GM18498 (cell line): Measurements from ENCODE around the gene PTPN12.
"Not testable (repeated sequence)": the region's sequence is repeated elsewhere in the genome, so short reads cannot be mapped to it uniquely, and the experiment has no call there.

Experiments used
- ATAC-seq: cut with Tn5 transposase; IDR thresholded peaks from one replicate; pipeline ENCODE4 v1.9.1; 2021; ENCODE audit warnings: mild to moderate bottlenecking, moderate library complexity; ENCODE audit not compliant: unreplicated experiment

Gene PTPN12

DNA sequence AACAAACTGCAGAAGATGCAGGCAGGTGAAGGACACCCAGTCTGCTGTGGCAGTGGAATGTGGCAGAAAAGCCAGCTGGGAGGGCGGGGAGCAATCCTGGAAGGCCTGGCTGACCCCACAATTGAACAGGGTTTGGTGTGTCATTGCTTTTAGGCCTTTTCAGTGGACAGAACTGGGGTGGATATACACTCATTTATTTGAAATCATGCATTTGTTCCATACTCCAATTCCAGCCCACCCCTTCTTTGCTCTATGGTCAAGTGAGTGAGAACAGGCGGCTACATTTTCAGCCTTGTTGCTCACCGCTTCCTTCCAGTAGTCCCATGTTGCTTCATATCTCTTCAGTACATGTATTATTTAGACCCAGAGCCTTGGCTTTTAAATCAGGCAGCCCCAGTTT lies 39.8 kb downstream of the PTPN12 start:
- no peak for ATAC-seq

DNA sequence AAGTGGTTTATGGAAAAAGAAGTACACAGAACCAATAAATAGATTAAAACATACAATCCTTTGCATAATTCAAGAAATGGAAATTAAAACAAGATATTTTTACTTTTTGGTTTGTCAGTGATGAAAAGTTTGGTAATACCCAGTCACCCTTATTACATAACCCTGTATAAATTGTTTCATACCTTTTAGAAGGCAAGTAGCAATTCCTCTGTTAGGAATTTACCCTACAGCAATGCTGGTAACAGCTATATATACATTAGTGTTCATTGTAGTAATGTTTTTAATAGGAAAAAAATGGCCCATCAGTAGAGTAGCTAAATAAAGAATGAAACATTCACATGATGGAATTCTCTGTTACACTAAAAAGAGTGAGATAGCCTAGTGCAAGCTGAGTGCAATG lies 42.7 kb downstream of the PTPN12 start:
- ATAC-seq, result no peak

DNA sequence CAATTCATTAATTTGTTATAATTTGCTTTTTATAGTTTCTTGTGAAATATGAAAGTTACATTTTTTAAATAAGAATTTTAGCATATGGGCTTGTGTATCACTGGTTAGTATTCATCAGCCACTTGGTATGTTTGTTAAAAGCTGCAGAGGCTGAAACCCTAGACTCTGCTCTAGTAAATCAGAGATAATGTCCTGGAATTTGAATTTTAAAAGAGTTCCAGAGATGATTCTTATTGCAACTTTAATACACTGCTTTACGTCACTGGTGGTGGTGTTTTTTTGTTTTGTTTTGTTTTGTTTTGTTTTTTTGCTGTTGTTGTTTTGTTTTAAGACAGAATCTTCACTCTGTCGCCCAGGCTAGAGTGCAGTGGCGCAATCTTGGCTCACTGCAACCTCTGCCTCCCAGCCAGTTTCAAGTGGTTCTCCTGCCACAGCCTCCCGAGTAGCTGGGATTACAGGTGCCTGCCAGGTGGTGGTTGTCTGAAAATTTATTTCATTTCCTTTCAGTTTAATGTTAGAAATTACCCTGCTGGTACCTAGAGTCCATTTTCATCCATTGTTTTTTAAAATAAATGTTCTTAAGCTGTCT lies 43.8 kb downstream of the PTPN12 start:
- no peak for ATAC-seq

DNA sequence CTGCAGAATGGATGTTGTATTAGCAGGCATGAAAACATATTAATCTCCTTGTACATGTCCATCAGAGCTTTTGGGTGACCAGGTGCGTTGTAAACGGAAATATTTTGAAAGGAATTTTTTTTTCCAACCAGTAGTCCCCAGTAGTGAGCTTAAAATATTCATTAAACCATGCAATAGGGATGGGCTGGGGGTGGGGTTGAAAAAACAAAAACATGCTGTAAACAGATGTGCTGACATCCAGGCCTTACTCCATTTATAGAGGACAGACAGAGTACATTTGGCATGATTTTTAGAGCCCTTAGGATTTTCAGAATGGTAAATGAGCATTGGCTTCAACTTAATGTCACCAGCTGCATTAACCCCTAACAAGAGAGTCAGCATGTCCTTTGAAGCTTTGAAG lies 50.2 kb downstream of the PTPN12 start:
- ATAC-seq, result no peak

DNA sequence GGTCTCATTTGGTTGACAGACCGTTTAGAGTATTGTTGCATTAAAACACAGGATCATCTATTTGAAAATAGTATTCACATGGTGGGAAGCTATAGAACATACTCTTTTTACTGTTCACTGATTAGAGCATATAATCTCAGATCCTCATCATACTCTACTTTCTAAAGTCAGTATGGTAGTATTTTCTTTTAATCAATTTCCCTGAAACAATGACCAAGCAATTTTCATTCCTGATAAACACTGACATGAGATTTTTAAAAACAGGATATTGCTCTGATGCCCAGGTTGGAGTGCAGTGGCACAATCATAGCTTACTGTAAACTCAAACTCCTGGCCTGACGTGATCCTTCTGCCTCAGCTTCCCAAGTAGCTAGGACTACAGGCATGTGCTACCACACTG lies 63.9 kb downstream of the PTPN12 start:
- no peak for ATAC-seq

DNA sequence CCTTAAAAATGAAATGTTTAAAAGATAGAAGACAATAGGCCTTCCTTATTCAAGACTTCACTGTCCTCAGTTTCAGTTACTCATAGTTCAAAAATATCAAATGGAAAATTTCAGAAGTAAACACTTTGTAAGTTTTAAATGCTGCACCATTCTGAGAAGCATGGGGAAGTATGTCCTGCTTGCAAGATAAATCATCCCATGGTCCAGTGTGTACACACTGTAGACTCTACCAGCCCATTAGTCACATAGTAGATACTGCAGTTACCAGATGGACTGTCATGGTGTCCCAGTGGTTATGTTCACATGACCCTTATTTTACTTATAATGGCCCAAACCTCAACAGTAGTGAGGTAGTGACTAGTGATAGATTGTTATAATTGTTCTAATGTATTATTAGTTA lies 69.5 kb downstream of the PTPN12 start:
- ATAC-seq, result no peak

DNA sequence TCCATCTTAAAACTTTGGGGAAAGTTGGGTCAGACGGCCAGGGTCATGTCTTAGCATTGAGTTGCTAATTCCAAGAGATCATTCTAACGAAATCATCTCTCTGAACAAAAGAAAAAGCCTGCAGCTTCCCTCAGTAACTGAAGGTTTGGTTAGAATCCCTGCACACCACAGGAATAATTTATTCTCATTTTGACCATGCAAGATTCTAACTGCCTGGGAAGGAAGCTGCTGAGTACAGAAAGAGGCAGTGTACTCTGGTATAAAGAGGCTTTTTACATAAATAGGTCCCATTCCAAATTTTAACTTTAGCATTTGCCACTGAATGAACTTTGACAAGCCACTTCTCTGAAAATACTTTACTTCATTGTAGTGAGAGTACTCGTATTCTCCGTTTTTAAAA lies 82.2 kb downstream of the PTPN12 start:
- ATAC-seq, result no peak

DNA sequence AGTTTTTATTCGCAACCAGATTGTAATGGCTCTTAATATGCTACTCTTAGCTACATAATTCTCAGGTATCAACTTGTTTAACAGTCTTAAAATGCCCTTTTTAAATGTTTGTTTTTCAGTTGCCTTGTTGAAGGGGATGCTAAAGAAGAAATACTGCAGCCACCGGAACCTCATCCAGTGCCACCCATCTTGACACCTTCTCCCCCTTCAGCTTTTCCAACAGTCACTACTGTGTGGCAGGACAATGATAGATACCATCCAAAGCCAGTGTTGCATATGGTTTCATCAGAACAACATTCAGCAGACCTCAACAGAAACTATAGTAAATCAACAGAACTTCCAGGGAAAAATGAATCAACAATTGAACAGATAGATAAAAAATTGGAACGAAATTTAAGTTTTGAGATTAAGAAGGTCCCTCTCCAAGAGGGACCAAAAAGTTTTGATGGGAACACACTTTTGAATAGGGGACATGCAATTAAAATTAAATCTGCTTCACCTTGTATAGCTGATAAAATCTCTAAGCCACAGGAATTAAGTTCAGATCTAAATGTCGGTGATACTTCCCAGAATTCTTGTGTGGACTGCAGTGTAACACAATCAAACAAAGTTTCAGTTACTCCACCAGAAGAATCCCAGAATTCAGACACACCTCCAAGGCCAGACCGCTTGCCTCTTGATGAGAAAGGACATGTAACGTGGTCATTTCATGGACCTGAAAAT lies 89.7 kb downstream of the PTPN12 start:
- no peak for ATAC-seq

DNA sequence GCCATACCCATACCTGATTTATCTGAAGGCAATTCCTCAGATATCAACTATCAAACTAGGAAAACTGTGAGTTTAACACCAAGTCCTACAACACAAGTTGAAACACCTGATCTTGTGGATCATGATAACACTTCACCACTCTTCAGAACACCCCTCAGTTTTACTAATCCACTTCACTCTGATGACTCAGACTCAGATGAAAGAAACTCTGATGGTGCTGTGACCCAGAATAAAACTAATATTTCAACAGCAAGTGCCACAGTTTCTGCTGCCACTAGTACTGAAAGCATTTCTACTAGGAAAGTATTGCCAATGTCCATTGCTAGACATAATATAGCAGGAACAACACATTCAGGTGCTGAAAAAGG lies 90.2 kb downstream of the PTPN12 start:
- no peak for ATAC-seq

DNA sequence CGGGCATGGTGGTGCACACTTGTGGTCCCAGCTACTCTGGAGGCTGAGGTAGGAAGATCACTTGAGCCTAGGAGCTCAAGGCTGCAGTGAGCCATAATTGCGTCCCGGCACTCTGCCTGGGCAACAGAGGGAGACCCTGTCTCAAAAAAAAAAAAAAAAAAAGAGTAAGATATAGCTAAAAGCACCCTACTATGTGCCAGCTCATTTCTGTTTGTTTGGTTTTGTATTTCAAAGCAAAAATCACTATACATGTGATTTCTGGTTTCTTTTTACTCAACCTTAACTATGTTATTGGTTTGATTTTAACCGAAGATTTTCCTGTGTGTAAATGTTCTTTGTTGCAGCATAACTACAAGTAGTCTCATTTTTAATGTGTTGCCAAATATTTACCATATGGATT lies 92.7 kb downstream of the PTPN12 start:
- no peak for ATAC-seq

DNA sequence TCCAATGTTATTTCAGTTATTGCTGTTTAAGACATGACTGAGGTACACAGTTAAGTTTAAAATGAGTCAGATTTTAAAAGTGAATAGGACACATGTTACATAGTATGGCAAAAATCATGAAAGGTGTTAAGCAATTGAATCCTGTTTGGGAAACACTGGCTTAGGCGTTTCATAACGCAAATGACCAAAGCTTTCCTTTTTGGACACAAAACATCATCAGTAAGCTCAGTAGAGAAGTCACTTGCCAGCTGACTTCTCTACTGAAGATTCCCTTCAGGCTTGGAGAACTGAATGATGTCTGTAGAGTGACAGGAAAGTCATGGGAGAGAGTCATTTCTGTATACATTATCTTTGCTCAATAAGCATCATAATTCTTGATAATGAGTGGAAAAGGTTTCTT lies 94.7 kb downstream of the PTPN12 start:
- no peak for ATAC-seq

DNA sequence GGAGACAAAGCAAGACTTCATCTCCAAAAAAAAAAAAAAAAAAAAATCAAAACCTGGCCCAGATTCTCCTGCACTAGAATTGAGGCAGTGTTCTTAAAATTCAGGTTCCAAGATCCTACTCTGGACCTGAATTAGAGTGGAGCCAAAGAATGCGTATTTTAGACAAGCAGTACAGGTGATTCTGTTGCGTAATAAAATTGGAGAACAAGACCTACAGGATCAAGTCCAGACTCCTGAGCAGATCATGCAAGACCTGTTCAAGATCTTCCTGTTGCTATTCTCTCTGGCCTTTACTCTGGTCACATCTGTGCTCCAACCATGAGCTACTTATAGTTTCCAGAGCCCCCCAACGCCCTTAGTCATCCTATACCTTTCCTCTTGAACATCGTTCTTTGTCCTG lies 107.7 kb downstream of the PTPN12 start:
- no peak for ATAC-seq

DNA sequence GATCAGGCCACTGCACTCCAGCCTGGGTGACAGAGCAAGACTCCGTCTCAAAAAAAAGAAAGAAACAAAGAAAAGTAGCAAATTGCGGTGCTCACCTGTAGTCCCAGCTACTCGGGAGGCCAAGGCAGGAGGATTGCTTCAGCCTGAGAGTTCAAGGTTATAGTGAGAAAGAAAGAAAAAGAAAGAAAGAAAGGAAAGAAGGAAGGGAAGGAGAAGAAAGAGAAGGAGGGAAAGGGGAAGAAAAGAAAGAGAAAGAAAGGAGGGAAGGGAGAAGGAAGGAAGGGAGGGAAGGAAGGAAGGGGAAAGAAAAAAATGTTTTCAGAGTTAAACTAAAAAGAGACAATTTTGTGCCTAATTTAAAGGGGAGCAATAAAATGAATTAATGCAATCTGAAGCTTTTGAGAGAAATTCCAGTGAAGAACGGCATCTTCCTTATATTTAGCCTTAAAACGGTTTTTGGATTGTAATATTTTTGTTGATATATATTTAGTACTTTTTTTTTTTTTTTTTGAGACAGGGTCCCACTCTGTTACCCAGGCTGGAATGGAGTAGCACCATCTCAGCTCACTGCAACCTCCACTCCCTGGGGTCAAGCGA lies 111.7 kb downstream of the PTPN12 start:
- ATAC-seq, result no peak

DNA sequence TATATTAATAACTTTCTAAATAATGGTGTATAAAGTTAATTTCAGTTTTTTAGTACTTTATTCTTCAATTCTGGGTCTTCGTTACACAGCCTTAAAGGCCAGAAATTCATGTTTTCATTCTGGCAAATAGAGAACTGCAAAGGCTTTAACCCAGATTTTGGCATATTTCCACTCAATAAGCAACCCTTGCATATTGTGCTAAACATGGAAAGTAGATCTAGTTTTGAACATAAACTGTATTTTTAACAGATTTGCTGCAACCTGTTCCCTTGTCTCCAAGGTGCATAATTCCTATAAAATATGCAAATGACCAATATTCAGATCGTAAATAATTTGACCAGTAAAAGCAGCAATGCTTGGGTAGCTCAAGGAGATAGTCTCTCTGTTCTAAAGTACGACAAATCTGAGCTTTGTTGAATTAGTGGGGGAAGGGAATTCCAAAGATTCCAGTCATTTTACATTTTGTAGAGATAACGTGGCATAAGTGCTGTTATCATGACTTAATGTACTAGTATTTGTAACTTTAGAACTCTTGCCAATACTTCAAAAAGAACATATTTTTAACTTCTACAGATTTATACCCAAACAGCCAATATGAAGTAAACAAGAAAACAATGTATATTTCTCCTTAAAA lies 112.7 kb downstream of the PTPN12 start:
- ATAC-seq, result no peak

DNA sequence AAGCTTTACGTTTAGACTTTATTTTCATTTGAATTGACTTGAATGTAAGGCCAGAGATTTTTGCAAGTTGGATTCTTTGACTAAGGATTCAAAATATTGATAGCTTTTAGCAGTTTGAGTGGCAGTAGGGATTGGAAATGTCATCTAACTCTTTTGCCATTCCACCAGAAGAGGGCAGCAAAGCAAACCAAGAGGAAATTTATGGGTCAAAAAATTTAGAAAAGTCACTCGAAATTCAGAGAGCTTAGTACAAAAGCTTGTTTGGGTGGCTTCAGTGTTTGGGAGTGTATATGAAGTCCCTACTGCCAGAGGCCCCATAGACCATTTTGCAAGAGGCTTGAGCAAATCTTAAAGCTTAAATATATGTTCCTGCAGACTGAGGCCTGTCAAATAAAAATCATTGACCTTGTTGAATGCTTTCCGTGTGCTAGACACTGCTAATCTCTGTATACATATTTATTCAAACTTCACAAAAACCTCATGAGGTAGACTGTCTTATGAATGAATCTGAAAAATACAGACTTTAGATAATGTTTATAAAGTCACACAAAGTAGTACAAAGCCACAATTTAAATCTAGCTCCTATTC lies 114.6 kb downstream of the PTPN12 start:
- ATAC-seq, result no peak

DNA sequence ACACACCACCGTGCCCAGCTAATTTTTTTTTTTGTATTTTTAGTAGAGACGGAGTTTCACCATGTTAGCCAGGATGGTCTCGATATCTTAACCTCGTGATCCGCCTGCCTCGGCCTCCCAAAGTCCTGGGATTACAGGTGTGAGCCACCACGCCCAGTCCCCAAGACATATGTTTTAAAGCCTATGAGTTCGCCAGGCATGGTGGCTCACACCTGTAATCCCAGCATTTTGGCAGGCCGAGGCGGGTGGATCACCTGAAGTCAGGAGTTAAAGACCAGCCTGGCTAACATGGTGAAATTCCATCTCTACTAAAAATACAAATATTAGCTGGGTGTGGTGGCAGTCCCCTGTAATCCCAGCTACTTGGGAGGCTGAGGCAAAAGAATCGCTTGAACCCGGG lies 115.7 kb downstream of the PTPN12 start:
- ATAC-seq, result not testable (repeated sequence)

DNA sequence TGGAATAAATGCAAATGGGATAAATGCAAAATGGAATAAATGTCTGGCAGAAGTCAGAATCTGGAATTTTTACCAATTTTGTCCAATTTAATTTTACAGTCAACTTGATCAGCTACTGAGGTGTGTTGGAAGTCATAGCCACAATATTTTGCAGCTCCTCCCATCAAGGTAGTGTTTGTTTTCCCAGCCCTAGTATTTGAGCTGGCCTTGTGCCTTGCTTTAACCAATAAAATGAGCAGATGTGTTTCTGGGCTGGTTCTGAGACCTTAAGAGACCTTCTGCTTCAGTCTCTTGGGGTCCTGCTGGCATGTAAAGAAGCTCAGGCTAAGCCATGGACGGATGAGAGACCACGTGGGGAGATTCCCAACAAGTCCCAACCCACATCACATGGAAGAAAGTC lies 116.5 kb downstream of the PTPN12 start:
- no peak for ATAC-seq

DNA sequence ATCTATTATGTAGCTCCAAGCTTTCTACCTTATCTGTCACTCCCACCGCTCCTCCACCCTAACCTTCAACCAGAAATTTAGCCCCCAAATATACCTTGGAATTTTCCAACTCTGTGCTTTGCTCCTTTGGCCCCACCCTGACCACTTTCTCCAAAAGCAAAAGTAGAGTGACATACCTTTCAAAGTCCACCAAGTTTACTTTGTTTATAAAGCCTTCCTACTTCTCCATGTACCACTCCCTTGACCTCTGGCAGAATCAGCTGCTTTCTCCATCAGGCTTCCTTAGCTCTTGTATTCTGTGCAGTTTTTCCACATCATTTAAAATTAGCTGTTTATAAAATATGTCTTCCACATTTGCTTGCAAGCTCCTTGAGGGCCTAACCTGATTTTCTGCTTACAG lies 118.3 kb downstream of the PTPN12 start:
- ATAC-seq, result no peak

DNA sequence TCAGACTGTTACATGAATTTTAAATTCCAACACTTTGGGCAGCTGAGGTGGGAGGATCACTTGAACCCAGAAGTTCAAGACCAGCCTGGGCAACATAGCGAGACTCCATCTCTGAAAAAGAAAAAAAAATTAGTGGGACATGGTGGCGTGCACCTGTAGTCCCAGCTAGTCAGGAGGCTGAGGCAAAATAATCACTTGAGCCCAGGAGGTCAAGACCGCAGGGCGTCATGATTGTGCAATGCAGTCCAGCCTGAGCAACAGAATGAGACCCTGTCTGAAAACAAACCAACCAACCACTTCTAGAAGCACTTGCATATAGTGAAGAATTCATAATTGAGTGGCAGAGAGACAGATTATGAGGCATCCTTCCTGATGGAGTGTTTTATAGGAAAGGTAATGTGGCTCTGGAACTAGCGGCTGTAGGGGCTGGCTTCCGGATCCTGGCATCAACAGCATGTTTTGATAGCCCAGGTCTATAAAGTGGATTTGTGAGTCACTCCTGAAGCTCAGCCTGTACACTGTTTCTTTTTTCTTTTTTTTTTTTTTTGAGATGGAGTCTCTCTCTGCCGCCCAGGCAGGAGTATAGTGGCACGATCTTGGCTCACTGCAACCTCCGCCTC lies 118.9 kb downstream of the PTPN12 start:
- ATAC-seq, result no peak

DNA sequence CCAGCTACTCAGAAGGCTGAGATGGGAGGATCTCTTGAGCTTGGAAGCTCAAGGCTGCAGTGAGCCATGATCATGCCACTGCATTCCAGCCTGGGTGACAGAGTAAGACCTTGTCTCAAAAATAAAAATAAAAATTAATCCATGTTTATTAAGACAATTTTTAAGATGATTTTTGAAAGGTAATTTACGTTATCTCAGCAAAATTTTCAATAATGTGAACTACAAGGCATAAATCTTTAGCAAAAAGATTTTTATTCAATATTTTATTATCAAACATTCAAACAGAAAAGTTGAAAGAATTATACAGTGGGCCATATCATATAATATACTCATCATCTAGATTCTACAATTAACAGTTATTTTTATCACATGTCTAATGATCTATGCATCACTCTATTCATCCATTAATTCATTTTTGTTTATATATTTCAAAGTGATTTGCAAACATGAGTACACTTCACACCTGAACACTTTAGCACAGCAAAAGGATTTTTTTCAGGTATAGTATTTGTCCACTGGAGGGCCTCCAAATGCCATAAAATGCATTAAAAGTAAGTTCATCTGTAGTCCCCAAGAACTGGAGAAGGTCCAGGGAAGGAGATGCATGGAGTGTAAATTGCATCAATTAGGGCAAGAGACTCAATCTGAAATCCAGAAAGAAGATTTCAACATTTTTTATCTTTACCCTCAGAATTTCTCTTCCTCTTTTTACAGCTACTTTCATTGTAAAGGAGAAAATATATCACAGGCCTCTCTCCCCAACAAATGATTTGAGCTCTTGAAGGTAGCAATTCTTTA lies 120.5 kb downstream of the PTPN12 start:
- ATAC-seq, result no peak

DNA sequence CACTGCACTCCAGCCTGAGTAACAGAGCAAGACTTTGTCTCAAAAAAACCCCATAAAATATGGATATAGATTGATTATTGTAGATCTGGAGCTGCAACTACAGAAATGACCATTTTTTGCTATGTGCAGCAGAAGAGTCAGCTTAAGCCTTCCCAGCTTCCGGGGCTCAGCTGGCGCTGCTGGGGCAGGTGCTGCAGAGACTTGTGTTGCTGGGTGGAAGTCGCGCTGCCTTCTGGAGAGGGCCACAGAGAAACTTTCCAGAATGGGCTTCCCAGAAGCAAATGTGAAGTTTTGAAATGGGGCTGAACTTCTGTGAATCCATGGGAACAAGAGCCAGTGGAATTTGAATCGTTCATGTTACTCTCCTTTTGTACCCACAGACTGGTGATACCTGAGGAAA lies 121.8 kb downstream of the PTPN12 start:
- ATAC-seq, result no peak
